ENCODE measurements around the gene KCNQ1OT1.

The KCNQ1OT1 gene

DNA sequence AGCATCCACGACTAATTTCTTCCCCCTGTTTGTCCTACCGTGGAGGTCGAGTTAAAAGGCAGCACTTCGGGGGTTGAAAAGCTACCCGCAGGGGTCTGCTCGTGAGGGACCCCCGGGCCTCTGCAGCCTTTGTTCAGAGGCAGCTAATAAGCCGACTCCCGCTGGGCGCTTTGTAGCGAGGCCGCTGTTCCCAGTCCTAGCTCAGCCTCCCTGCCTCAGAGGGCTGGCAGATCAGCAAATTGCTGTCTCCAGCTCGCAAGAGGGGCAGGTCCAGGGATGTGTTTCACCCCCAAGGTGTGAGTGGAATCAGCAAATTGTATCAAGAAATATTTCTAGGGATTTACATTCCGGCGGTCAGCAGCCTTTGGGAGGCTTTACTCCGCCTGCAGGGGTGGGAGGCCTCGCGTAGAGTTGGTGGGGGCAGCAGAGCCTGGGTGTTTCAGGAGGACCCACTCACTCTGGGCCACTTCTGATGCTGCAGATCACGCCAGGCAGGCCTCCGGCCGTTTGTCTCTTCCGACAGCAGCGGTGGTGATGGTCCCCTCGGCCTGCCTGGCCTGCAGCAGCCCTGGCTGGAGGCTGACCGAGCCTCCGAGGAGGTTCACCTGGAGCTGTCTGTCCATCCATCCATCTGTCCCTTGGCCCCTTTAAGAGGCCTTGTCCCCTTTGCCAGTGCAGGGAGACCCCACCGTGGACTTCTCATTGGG, 21.6 kb upstream of the KCNQ1OT1 start:
- DNase-seq (ENCODE audit: low read depth in 4 of 4, low spot score in 1 of 4), result no peak

DNA sequence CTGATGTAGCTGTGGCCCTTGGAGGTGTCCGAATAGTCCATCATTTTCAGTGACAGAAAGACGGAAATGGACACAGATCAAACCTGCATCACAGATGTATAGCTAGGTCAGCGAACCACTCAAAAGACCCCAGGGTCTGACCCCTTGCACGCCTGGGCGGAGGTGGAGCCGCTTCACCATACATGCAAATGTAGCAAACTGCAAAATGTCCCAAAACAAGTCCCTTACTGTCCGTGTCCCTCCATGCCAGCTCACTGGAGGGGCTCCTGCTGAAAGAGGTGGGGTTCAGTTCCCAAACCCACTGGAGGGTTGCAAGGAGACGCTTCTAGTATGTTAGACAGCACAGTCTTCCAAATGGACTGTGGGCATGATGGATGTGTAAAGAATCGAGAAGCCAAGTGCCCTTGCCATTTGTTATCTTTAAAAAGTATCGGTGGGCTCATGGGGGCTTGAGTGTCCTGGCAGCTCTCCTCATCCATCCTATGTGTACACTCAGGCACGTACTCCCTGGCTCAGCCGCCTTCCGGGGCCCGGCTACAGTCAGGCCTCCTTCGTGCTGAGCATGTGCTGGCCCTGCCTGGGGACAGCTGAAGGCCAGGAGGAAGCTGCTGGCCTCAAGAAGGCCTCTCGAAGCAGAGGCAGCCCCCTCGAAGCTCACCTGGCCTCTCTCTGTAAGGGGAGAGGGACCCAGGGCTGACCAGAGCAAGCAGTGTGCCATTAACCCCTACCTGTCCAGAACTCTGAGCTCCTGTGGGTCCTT, 20.2 kb upstream of the KCNQ1OT1 start:
- no peak for DNase-seq (ENCODE audit: low read depth in 4 of 4, low spot score in 1 of 4)

DNA sequence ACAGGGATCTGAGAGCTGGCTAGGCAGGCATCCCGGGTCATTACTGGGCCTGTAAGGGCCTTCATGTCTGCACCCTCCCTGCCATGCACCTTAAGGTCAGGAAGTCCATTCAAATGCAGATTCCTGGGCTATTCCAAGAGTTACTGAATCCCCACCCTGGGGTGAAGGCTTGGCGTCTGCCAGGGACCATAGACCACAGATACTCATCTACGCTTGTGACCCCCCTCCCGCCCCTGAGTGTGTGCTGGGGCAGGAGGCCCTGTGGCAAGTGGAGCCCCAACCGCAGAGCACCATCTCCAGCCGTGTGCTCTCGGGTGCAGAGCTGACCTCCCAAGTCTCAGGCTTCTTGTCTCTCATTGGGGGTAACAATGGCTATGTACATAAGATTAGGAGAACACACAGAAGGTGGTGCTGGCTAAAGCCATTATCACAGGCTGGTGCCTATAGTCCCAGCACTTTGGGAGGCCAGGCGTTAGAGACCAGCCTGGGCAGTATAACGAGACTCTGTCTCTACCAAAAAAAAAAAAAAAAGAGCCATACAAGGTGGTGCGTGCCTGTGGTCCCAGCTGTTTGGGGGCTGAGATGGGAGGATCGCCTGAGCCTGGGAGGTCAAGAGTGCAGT, 19.1 kb upstream of the KCNQ1OT1 start:
- no peak for DNase-seq (ENCODE audit: low read depth in 4 of 4, low spot score in 1 of 4)

DNA sequence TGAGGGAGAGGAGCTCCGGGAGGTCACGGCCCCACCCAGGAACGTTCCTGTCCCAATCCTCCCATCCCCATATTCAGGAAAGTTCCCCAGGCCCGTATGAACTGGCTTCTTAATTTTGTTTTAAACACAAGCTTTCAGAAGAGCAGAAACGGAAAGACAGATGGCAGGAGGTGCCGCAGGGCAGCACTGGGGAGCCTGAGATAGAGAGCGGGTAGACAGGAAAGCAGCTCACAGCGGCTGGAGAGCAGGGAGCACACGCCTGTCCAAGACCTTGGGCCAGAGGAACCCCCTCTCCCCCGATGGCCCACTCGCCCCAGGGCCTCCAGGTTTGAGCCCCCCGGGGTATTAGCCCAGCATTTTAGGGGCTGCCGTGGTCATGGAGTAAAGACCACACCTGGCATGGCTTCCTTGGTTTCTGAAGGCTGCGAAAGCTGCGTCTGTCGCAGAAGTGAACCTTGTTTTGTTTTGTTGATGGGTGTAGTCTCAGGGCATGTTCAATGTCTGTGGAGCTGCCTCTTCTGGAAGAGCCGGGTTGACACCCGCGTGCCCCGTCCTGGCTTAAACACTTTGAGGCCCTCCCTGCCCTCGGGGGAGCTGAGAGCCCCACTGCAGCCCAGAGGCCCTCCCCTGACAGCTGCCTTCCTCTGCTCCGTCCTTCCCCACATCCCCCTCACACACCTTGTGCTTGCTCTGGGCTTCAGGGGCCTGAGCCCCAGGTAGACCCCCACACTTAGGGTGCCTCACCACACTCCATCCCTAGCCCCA, 17.9 kb upstream of the KCNQ1OT1 start:
- no peak for DNase-seq (ENCODE audit: low read depth in 4 of 4, low spot score in 1 of 4)

DNA sequence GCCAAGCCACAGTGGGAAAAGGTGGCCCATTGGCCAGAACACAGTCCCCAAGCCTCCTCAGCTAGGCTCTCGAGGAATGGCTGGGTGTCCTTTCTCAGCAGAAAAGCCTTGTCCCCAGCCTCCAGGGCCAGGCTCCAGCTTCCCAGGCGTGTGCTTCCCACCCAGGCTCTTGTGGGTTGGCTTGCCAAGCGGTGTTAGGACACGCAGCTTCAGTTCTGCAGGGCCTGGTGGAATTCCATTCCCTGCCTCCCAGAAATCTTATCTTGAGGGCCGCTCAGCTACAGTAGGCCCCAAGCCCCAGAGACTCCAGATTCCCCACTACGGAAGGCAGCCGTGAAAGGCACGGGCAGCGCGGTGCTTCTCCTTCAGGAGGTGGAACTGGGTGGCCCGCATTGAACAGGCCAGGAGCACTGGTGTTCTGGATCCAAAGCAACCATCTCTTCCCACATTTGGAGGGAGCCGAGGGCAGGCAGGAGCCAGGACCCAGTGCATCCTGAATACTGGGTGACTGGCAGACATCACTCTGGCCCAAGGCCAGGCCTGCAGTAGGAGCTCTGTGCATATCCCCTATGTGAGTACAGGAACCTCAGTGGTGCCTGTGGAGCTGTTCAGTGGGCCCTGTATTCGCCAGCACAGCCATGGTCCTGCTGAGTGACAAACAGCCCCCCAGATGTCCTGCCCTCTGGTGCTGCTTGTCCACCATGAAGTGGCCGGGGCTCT, 16.7 kb upstream of the KCNQ1OT1 start:
- no peak for DNase-seq (ENCODE audit: low read depth in 4 of 4, low spot score in 1 of 4)

DNA sequence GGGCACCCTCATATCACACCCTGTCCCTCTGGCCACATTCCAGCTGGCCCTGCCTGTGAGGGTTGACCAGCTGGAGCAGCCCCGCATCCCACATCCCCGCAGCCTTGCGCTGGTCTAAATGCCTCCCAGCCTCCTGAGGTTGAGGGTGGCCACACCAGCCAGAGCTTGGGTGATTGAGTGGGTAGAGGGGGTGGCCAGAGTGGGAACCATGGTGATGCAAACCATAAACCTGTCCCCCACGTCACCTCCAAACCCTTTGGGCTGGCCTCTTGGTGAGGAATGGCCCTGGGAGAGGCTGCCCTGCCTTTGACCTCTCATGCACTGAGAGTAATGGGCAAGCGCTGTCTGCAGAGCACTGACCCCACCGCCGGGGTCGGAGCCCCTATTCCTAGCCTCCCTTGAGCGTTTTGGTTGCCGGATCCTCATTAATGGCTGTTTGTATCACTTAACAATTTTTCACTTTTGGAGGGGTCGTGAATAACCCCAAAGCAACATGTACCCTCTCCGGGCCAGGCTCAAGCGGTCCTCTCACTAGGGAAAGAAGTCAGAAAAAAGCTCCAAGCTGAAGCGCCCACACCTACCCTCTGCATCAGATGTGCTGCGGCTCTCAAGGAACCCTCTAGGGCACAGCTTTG, 16.0 kb upstream of the KCNQ1OT1 start:
- DNase-seq (ENCODE audit: low read depth in 4 of 4, low spot score in 1 of 4), result no peak

DNA sequence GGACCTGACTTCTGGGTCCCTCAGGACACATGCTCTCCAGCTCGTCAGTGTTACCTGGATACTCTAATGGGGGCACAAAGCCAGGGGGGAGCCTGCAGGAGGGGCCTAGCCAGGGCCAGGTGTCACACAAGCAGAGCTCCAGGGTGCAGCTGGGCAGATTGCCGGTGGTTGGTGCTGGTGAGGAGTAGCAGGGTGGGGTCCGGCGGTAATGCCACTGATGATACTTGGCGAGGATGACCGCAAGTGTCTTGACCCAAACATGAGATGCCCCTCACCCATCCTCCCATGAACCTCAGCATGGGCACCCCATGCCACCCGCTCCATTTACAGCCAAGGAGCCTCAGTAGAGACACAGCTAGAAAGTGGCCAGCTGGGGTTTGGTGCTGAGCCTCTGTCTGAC, 15.1 kb upstream of the KCNQ1OT1 start:
- no peak for DNase-seq (ENCODE audit: low read depth in 4 of 4, low spot score in 1 of 4)

DNA sequence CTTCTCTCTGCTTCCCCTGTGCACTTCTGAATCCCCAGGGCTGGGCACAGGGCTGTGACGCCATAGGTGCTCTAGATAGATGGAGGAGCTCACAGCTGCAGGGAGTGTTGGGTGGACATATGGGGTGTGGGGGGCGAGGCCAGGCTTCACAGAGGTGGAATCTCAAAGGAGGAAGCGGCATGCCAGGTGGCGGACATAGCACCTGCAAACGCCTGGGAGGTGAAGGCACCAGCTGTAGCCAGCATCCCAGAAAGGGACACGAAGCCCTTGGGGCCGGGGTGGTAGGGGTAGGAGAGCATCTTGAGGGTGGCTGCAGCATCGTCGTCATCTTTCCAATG, 14.6 kb upstream of the KCNQ1OT1 start:
- no peak for DNase-seq (ENCODE audit: low read depth in 4 of 4, low spot score in 1 of 4)

DNA sequence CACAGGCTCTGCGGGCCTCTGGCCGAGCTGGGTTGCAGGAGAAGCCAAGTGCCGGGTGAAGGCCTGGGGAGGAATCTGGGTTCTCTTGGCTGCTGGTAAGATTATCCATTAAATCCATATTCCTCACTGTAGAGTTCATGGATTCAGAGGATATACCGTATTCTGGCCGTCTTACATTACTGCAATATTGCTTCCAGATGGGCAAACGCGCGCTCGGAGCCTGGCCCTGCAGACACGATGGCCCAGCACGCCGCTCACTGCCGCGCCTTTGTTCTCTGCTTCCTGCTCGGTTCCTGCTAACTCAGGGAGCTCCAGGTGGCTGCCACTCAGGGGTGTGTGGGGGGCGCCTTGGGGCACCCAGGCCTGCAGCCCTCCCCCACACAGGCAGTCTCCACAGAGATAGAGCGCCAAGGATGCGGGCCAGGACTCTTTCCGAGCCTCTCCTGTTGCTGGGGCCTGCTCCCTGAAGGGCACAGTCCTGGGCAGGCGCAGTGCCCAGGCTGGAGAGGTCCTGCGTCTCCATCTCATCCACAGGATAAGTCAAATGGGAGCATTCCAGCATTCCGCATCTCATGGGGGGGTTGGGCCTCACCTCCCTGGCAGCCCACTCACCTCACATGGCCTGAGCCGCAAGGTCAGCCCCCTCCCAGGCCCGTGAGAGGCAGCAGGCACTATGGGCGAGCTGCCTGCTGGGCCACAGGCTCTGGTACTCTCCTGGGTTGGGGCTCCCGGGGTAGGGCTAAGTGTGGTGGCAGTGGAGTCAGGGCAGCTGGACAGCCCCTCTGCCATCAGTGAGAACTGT, 14.1 kb upstream of the KCNQ1OT1 start:
- DNase-seq (ENCODE audit: low read depth in 4 of 4, low spot score in 1 of 4), result no peak

DNA sequence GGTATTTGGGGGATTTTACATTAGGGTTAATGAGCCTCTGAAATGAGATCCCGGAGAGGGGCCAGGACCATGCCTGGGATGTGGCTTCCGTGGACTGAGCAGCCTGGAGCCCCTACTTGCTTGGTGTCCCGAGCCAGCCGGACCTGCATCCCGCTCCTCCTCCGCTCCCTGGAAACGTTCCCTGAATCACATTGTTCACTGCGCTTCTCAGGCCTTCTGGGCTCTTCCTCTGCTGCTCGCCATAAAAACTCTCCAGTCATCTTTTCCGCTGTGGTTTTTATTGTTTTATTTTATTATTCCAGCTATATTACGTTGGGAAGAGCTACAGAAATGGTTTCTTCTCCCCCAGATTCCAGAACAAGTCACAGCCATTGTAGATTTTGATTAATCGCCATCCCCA, 13.3 kb upstream of the KCNQ1OT1 start:
- no peak for DNase-seq (ENCODE audit: low read depth in 4 of 4, low spot score in 1 of 4)

DNA sequence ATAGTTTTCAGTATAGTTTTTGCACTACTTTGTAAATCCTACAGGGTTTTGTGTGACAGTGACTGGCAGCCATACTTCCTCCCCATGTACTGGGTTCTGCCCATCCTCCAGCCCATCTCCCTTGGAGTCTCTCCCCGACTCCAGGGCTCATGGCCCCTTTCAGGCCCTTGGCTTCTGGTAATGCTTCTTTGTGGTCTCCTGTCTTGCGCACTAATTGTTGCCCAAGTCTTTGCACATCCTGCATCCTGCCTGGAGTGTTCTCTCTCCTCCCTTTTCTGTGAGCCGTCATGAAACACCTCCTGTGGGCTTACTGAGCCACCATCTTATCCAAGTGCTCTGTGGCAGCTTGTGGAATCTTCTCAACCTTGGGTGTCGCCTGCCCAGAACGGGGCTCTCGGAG, 11.4 kb upstream of the KCNQ1OT1 start:
- no peak for DNase-seq (ENCODE audit: low read depth in 4 of 4, low spot score in 1 of 4)

DNA sequence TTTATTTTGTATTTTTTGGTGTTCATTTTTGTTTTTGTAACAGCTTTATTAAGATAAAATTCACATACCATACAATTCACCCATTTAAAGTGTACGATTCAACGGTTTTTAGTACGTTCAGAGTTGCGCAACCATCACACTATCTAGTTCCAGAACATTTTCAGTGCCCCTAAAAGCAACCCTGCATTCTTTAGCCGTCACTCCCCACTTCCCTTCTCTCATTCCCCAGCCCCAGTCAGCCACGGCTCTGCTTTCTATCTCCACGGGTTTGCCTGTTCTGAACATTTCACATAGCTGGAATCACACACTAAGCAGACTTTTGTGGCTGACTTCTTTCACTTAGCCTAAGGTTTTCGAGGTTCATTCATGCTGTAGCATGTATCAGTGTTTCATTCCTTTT, 9.6 kb upstream of the KCNQ1OT1 start:
- DNase-seq (ENCODE audit: low read depth in 4 of 4, low spot score in 1 of 4), result no peak

DNA sequence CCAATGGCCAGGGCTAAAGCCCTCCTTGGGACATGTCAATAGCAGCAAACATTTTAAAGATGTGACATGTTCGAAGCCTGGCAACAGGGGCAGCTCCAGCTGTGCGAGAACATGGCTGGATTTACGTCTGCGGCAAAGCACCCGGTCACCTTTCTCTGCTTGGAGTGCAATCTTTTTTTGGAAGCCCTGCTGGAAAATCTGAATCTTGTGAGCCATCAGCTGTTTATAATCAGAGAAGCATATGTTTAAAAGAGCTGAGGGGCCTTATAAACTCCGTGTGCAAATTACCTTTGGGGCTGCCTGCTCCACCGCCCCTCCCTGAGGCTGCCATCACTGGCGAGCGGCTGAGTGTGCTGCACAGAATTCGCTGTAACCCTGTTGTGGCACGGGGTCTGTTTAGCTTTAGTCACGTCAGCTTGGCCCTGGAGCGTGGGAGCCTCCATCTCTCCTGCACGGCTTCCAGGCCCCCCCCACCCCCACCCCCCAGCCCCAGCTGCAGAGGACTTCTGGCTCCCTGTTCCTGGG, 9.0 kb upstream of the KCNQ1OT1 start:
- no peak for DNase-seq (ENCODE audit: low read depth in 4 of 4, low spot score in 1 of 4)

DNA sequence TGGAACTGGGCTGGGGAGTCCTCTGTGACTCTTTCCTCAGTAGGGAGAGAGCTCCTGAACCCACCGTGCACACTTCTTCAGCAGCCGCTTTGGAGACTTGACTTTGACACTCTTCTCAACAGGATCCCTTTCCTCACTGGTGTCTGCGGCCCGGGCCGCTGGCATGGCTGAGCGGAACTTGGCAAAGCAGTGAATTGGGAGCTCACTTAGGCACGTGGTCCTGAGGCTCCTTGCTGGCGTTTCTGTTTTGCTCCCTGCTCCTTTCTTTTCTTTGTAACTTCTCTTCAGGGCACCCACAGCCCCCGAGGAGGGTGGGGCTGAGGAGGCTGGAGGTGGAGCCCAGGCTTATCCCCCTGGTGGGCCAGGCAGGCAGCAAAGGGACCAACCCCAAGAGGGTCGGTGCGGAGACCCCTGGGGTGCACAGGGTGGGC, 8.4 kb upstream of the KCNQ1OT1 start:
- no peak for DNase-seq (ENCODE audit: low read depth in 4 of 4, low spot score in 1 of 4)

DNA sequence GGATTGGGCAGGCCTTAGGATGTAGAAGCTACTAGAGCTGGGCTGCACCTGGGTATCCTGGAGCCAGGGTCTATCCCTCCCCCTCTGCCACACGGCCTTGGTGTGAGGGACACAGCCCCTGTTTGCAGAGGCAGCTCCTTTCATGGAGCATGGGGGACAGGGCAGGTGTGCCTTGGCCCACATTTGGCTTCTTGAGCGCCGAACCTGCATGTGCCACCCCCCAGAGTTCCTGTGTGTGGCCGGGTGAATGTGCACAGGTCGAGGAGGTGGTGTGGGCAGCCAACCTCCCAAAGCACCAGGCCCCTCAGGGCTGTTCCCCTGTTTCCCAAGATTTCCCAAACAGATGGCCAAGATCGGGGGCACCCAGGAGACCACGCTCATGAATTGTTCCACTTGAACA, 7.9 kb upstream of the KCNQ1OT1 start:
- DNase-seq (ENCODE audit: low read depth in 4 of 4, low spot score in 1 of 4), result no peak

DNA sequence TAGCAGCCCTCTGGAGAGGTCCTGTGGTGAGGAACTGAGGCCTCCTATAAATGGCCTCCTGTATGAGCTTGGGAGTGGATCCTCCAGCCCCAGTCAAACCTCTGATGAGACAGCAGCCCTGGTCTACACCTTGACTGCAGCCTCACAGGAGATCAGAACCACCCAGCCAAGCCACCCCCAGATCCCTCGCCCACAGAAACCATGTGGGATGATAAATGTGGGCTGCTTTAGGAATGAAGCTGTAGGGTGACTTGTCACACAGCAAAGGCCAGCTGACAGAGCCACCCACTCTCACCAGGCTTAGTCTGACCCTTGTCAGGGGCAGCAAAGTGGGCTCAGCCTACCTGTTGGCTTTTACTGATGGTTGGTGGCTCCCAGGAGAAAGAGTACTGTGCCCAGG, 6.5 kb upstream of the KCNQ1OT1 start:
- no peak for DNase-seq (ENCODE audit: low read depth in 4 of 4, low spot score in 1 of 4)

DNA sequence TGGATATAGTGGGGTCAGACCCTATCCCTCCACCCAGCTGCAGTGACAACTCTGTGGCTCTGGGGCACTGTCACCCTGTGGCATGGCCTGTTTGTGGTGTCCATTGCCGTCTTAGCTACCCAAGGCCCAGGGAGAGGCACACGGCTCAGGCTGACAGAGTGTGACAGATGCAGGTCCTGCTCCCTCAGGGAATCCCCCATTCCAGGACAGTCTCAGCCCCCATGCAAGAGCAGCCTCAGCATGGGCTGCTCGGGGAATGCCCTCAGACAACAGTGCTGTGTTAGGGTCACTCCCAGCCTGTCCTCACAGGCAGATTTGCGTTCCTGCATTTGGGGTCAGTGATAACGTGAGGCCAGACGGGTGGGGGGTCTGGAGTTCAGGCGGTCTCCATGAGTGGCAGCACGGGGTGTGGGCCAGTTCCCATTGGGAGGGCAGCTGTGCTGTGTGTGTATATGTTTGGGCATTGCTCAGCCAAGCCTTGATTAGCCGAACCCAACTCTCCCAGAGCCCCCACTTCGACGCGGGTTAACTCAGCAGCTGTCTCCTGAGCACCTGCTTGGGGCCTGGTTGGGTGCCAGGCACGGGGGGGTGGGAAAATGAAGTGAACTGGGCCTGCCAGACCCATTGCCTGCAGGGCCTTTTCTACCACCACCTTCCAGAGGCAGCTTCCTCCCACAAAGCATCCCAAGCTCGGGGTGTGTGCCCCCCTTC, 5.3 kb upstream of the KCNQ1OT1 start:
- DNase-seq (ENCODE audit: low read depth in 4 of 4, low spot score in 1 of 4), result no peak

DNA sequence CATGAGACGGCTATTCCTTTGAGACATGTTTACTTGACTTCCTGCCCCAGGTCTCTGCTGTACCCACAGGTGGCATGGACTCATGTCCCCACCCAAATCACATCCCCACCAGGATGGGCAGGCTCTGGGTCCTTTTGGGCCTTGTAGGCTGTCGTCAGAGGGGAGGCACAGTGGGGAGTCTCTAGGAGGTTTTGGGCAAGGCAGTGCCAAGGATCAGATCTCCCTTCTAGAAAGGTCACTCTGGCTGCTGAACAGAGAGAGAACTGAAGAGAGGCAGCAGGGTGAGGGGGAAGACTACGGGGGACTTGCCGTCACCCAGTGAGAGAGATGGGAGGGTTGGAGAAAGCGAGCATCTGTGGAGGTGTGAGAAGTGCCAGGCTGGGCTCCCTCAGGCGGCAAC, 4.6 kb upstream of the KCNQ1OT1 start:
- no peak for DNase-seq (ENCODE audit: low read depth in 4 of 4, low spot score in 1 of 4)

Measured in stimulated activated CD4-positive, alpha-beta T cell treated with anti-CD3 and anti-CD28 coated beads, Interleukin-1b, Interleukin-23, amount 100 ng/mL, for 24 hours (primary cell).